Erythroblast (primary cell): ENCODE data around the gene MS4A12.
"Not testable (repeated sequence)": the region's sequence is repeated elsewhere in the genome, so short reads cannot be mapped to it uniquely, and the experiment has no call there.

Source experiments
- DNase-seq, 2 experiments: peaks; one replicate each; lab custom pipeline; 2025; lab: John Stamatoyannopoulos, UW
- GATA1 ChIP-seq: IDR thresholded peaks from 2 replicates; pipeline ENCODE4 v1.6.1; 2011; ENCODE audit warnings: low read depth, mild to moderate bottlenecking, control low read depth, low read length, moderate library complexity
- POLR2A ChIP-seq: IDR thresholded peaks from 2 replicates; pipeline ENCODE4 v1.6.1; 2011; ENCODE audit warnings: mild to moderate bottlenecking, low read length

Gene MS4A12

GRCh38 chr11:60492488-60493009, at the start of gene MS4A12:
TSS of gene MS4A12 (plus strand) at chr11:60492778. CDS start at chr11:60497319, 4,541 bp downstream.
- TF ChIP-seq POLR2A (no peak), GATA1 (no peak)
- DNase-seq: no peak

GRCh38 chr11:60447070-60447469, 45.5 kb upstream of the MS4A12 start:
- DNase-seq: no peak
- TF ChIP-seq GATA1 (no peak), POLR2A (no peak)

DNA sequence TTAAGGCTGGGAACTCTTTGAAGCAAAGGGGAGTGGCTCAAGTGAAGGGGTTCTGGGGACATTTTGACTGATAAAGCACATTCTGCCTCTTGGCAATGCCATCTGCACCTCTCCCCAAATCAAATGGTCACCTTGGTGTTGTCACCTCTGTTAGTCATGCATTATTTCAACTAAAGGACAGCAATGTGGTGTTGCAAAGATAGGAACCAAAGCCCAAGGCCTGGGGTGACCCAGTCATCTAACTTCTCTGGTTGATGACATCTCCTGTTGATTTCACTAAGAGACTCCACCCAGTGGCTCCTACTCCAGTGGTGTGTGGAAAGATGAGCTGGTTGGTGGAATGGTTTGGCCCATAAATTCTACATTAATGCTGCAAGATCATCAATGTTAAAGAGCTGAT, 44.7 kb upstream of the MS4A12 start:
- no peak for DNase-seq
- no peak for TF ChIP-seq GATA1
- no peak for TF ChIP-seq POLR2A

GRCh38 chr11:60451185-60451584, 41.4 kb upstream of the MS4A12 start:
- not testable (repeated sequence) for DNase-seq

DNA sequence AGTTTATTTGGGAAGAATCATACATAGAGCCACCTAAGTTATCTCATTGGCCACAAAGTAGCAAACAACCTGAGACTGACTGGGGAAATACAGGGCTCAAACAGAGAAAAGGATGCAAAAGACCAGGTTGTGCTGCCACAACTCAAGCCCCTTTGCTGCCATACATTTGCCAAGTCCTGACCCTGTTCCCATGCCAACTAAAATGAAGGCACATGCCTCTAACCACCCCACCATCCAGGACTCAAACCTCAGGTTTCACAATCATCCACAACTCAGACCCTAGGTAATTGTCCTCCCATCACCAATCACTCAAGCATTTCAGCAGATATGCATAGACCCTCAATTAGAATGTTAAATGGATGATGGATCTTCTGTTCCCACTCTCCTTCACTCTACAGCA, 38.4 kb upstream of the MS4A12 start:
- TF ChIP-seq GATA1 (no peak), POLR2A (no peak)
- no peak for DNase-seq

DNA sequence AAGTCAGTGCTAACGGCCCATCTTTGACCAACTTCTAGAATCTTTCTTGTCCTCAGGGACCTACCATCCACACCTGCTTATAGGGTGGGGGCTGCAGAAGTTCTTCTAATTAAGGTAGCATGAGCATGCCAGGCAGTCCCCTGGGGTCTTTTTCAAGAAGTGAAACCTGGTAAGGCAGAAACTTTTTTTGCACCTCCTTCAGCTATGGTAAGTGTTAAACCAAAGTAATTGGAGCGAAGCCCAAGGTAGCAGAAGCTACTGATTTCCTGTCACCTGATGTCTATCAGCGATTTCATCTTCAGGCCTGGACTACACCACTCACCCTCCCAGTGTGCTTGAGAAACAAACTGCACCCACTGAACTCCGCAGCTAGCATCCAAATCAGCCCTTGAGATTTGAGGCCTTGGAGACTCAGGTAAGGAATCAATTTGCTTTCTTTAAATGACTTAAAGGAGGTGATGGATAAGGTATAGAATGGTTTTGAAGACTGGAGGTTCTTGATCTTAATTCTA, 37.0 kb upstream of the MS4A12 start, which contains the start of gene MS4A1:
Gene MS4A1, plus strand, starts transcription at position 317 of the 512 bp plus-strand sequence. CDS start 6,528 bp downstream, outside the sequence.
- TF ChIP-seq GATA1 (no peak), POLR2A (no peak)
- no peak for DNase-seq

DNA sequence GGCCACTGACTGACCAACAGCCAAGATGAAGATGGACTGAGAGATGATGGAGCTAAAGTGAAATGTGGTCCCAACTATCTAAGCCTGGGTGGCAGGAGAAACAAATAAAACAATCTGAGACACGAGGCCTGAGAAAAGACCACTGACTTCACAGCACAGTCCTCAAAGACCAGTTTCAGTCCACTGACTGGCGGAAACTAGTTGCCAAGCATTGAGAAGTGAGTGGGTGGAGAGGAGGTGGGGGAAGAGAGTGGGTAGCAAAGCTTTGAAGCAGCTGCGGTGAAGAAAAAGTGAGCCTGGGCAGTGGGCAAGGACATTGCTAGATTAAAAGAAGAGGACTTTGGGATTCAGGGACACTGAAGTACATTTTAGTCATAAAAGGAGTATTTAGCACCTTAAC, 35.0 kb upstream of the MS4A12 start:
- DNase-seq: no peak
- TF ChIP-seq POLR2A (no peak), GATA1 (no peak)

DNA sequence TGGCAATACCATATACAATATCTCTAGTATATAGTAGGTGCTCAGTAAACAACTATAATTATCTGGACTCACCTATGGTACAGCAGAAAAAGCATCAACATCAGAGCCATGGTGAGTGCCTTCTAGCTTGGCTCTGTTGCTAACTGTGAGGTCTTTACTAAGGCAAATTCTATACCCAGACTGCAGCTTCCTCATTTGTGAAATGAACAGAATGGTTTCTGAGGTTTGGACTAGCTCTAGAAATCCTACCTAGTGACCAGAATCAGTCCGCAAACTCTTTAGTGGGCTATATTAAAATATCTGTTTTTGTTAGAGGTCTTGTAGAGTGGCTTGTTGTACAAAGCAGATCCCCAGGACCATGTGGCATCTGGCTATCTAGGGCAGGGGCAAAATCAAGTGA, 33.2 kb upstream of the MS4A12 start:
- no peak for DNase-seq
- TF ChIP-seq GATA1 (no peak), POLR2A (no peak)

GRCh38 chr11:60468829-60469228, 23.7 kb upstream of the MS4A12 start:
- TF ChIP-seq POLR2A (no peak), GATA1 (no peak)
- DNase-seq: no peak

DNA sequence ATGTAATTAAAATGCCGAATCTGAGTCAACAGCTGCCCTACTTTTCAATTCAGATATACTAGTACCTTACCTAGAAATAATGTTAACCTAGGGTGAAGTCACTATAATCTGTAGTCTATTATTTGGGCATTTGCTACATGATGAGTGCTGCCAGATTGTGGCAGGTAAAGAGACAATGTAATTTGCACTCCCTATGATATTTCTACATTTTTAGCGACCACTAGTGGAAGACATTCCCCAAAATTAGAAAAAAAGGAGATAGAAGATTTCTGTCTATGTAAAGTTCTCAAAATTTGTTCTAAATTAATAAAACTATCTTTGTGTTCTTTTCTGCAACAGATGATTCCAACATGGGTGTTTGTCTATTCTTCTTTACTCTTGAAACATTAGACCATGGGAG, 22.9 kb upstream of the MS4A12 start:
- TF ChIP-seq POLR2A (no peak), GATA1 (no peak)

DNA sequence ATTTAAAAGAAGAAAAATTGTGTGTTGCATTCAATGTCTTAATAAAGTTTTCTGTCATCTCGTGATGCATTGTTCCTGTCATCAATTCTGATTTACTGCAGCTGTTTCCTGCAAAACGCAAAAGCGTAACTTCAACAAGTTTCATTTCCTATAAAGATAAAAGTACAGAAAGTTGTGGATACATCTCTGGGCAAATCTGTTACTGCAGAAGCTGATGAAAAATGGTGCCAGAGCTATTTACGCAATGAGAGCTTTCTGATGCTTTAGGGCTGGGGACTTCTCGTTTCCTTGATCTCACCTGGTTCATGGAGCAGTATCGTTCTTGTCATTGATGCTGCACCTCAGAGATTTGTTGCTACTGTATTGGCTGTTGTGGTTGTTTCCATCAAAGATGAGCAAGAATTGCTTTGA, 15.5 kb upstream of the MS4A12 start:
- DNase-seq: no peak
- TF ChIP-seq POLR2A: no peak
- no peak for TF ChIP-seq GATA1

More for the DNA sequence above, 22.9 kb upstream of the MS4A12 start:
- DNase-seq: no peak

GRCh38 chr11:60482361-60482760, 10.2 kb upstream of the MS4A12 start:
- TF ChIP-seq GATA1 (no peak), POLR2A (no peak)
- DNase-seq: no peak

DNA sequence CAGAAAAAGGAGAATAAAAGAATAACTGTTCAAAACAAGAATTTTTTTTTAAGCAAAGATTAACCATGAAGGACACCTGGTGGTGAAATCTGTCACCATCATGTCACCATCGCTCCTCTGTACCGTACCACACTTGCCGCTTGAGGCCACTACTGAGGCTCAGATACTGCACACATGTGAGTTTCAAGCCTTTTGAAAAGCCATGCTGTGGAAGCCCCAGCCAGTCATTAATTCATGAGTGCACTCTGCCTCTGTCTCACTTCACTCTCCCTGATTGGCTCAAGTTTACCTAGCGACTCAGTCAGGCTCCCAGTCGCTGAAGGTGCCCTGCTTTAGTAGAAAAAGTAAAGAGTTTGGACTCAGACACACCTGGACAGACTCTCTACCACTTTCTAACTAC, 6.6 kb upstream of the MS4A12 start:
- TF ChIP-seq GATA1: no peak
- no peak for TF ChIP-seq POLR2A
- peak in 1 of 2 experiments; percentile 1 for DNase-seq

GRCh38 chr11:60493454-60493853, 876 bp downstream of the MS4A12 start:
- TF ChIP-seq POLR2A: no peak
- TF ChIP-seq GATA1: no peak

GRCh38 chr11:60498399-60498798, 5.8 kb downstream of the MS4A12 start:
- DNase-seq: no peak
- TF ChIP-seq GATA1 (no peak), POLR2A (no peak)

More at GRCh38 chr11:60493454-60493853, 876 bp downstream of the MS4A12 start:
- no peak for DNase-seq

DNA sequence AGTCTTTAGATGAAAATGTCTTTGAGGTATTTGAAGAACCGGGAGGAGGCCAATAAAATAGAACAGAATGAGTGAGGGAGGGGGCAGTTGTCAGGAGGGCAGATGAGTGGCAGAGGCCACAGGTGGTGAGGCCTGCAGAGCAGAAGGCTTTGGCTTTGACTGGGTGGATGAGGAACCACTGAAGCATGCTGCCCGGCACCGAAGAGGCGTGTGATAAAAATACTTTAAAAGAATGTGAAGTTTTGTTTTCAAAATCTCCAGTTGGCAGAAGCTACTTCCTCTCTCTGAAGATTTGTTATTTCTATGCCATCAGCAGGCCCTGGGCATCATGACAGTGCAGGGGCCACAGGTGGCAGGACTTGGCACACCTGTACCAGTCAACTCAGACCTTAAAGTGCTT, 6.3 kb downstream of the MS4A12 start:
- TF ChIP-seq GATA1 (no peak), POLR2A (no peak)
- no peak for DNase-seq
